Esophagus squamous epithelium (tissue), 4 donors: Measurements from ENCODE around the gene RIPK4.

Experiments
- CTCF ChIP-seq, 6 experiments: fragments of 450-650 bp in 4 of 6; fragments of 200-600 bp in 2 of 6; sonication (generic) in 2 of 6; IDR thresholded peaks; one replicate each; pipeline ENCODE4 v1.5.1; 2016 to 2019; ENCODE audit warnings: antibody characterized with exemption in 6 of 6, mild to moderate bottlenecking in 4 of 6, moderate library complexity in 4 of 6
- POLR2A ChIP-seq, 4 donors: fragments of 450-650 bp; IDR thresholded peaks; one replicate each; pipeline ENCODE4 v1.6.1; 2017; ENCODE audit warnings: antibody characterized with exemption in 4 of 4, mild to moderate bottlenecking in 4 of 4, moderate library complexity in 3 of 4

DNA sequence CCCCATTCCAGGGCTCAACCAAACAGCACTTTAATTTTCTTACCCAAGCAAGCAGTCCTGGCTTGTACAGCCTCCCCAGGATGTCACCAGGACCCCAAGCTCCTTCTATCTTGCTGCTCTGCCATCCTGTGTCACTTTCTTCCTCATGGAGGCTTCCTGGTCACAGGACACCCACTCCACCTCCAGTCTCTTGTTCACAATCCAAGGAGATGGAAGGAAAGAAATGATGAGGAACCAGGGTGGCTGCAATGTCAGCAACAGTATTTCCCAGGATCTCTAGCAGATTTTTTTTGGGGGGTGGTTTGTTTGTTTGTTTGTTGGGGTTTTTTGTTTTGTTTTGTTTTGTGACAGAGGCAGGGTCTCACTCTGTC is 58.9 kb downstream of the RIPK4 start:
- no peak for TF ChIP-seq POLR2A (IDR thresholded peaks at IDR 0.05)
- TF ChIP-seq CTCF (IDR thresholded peaks at IDR 0.05), result no peak
